DND-41 (cell line): Measurements from ENCODE around the gene SLC34A3.

Experiments
- ATAC-seq: fragments of 200-7000 bp; cut with Tn5 transposase; 3 replicates; pipeline ENCODE4 v1.9.1; 2021; ENCODE audit warnings: low read depth; ENCODE audit not compliant: insufficient read depth
- DNase-seq: peaks from one replicate; pipeline ENCODE4 v3.0.0-alpha.2; 2020
- H2AFZ ChIP-seq: 2 replicates; pipeline ENCODE4 v1.6.0; 2012; ENCODE audit warnings: low read depth, low read length
- H3K27ac ChIP-seq: 2 replicates; pipeline ENCODE4 v1.5.1; 2012; ENCODE audit warnings: low read length, inconsistent platforms
- H3K27me3 ChIP-seq: fragments of 200-600 bp; sonication (generic); 2 replicates; pipeline ENCODE4 v1.6.0; 2012; ENCODE audit warnings: low read length, mild to moderate bottlenecking, inconsistent platforms; ENCODE audit not compliant: insufficient read depth, poor library complexity
- H3K36me3 ChIP-seq: 2 replicates; pipeline ENCODE4 v1.5.1; 2012; ENCODE audit warnings: low read length, inconsistent platforms; ENCODE audit not compliant: insufficient read depth
- H3K4me1 ChIP-seq: 2 replicates; pipeline ENCODE4 v1.5.1; 2012; ENCODE audit warnings: mild to moderate bottlenecking, low read length; ENCODE audit not compliant: insufficient read depth
- H3K4me2 ChIP-seq: 2 replicates; pipeline ENCODE4 v1.6.0; 2012; ENCODE audit warnings: mild to moderate bottlenecking, moderate library complexity, low read length, inconsistent platforms; ENCODE audit not compliant: insufficient read depth
- H3K4me3 ChIP-seq, 2 experiments: fragments of 200-600 bp in 1 of 2; shearing (Covaris generic) in 1 of 2; 2 replicates each; pipeline ENCODE4 v1.5.1; 2012 to 2016; ENCODE audit warnings: inconsistent platforms in 2 of 2, low read length in 2 of 2, mild to moderate bottlenecking in 2 of 2, low read depth in 1 of 2, moderate library complexity in 1 of 2
- H3K79me2 ChIP-seq: 2 replicates; pipeline ENCODE4 v1.6.0; 2012; ENCODE audit warnings: low read length, inconsistent platforms; ENCODE audit not compliant: insufficient read depth
- H3K9ac ChIP-seq: 2 replicates; pipeline ENCODE4 v1.6.0; 2012; ENCODE audit warnings: low read depth, mild to moderate bottlenecking, inconsistent platforms, low read length, moderate library complexity
- H3K9me3 ChIP-seq: 2 replicates; pipeline ENCODE4 v1.5.1; 2012; ENCODE audit warnings: low read length, moderate library complexity, mild to moderate bottlenecking, inconsistent platforms; ENCODE audit not compliant: insufficient read depth, severe bottlenecking
- H4K20me1 ChIP-seq: 2 replicates; pipeline ENCODE4 v1.6.0; 2012; ENCODE audit warnings: low read length; ENCODE audit not compliant: insufficient read depth
- CTCF ChIP-seq: IDR thresholded peaks from 2 replicates; pipeline ENCODE4 v1.5.1; 2012; ENCODE audit warnings: borderline replicate concordance, low read length, moderate library complexity, mild to moderate bottlenecking; ENCODE audit not compliant: poor library complexity, severe bottlenecking; ENCODE audit errors: extremely low read depth
- EZH2 ChIP-seq: IDR thresholded peaks from 3 replicates; pipeline ENCODE4 v1.6.1; 2012; ENCODE audit warnings: borderline replicate concordance, low read depth, mild to moderate bottlenecking, moderate library complexity, low read length, inconsistent platforms; ENCODE audit not compliant: severe bottlenecking

SLC34A3 gene

GRCh38 chr9:137247135-137247915, 16.6 kb downstream of the SLC34A3 start:
- ATAC-seq (no peak), DNase-seq (no peak)
- no peaks in the 10 kb centered on the region for H3K9me3 ChIP-seq
- no peaks in the 10 kb centered on the region for H3K27me3 ChIP-seq
- H3K27ac ChIP-seq: no peak overlapping the region
- TF ChIP-seq CTCF (no peak), EZH2 (no peak)
- peaks cover 12% of the 10 kb centered on the region for H3K4me1 ChIP-seq
- no peak overlapping the region for H3K9ac ChIP-seq
- H2AFZ ChIP-seq: no peak overlapping the region
- H3K79me2 ChIP-seq: peaks cover 7% of the 10 kb centered on the region
- peaks cover 17% of the 10 kb centered on the region for H3K36me3 ChIP-seq
- H4K20me1 ChIP-seq: peaks cover 27% of the 10 kb centered on the region
- no peak overlapping the region for H3K4me3 ChIP-seq
- H3K4me2 ChIP-seq: no peak overlapping the region

GRCh38 chr9:137247916-137248175, 17.1 kb downstream of the SLC34A3 start:
- no peak overlapping the region for H3K9ac ChIP-seq
- no peak overlapping the region for H3K4me2 ChIP-seq
- no peaks in the 10 kb centered on the region for H3K9me3 ChIP-seq
- TF ChIP-seq EZH2 (no peak), CTCF (no peak)
- no peak overlapping the region for H2AFZ ChIP-seq
- ATAC-seq: no peak
- H3K4me1 ChIP-seq: peaks cover 7% of the 10 kb centered on the region
- H3K27ac ChIP-seq: no peak overlapping the region
- H3K27me3 ChIP-seq: no peaks in the 10 kb centered on the region
- H4K20me1 ChIP-seq: peaks cover 22% of the 10 kb centered on the region
- no peak overlapping the region for H3K4me3 ChIP-seq
- H3K79me2 ChIP-seq: peaks cover 2% of the 10 kb centered on the region
- peaks cover 12% of the 10 kb centered on the region for H3K36me3 ChIP-seq
- no peak for DNase-seq

- ATAC-seq: no peak
- no peaks in the 10 kb centered on the region for H3K27me3 ChIP-seq
- H3K9ac ChIP-seq: no peak overlapping the region
- H2AFZ ChIP-seq: no peak overlapping the region
- peaks cover 10% of the 10 kb centered on the region for H3K79me2 ChIP-seq
- H3K4me2 ChIP-seq: no peak overlapping the region
- no peak for DNase-seq
- TF ChIP-seq EZH2 (no peak), CTCF (no peak)
- H3K27ac ChIP-seq: no peak overlapping the region
- no peak overlapping the region for H3K4me3 ChIP-seq
- peaks cover under 1% of the 10 kb centered on the region; the same call in 1 of the 2 replicates for H3K36me3 ChIP-seq
- peaks cover 16% of the 10 kb centered on the region for H3K4me1 ChIP-seq
- H3K9me3 ChIP-seq: no peaks in the 10 kb centered on the region
- H4K20me1 ChIP-seq: no peaks in the 10 kb centered on the region; the same call in 1 of the 2 replicates
These were observed 19.9 kb downstream of the SLC34A3 start for GRCh38 chr9:137250329-137251193.
